HG03575 (cell line): ENCODE results near the gene IGF1.

Experiments
- ATAC-seq: cut with Tn5 transposase; IDR thresholded peaks from one replicate; pipeline ENCODE4 v1.9.1; 2021; ENCODE audit not compliant: unreplicated experiment, insufficient number of reproducible peaks, low FRiP score; ENCODE audit errors: extremely low read depth

Gene IGF1

DNA sequence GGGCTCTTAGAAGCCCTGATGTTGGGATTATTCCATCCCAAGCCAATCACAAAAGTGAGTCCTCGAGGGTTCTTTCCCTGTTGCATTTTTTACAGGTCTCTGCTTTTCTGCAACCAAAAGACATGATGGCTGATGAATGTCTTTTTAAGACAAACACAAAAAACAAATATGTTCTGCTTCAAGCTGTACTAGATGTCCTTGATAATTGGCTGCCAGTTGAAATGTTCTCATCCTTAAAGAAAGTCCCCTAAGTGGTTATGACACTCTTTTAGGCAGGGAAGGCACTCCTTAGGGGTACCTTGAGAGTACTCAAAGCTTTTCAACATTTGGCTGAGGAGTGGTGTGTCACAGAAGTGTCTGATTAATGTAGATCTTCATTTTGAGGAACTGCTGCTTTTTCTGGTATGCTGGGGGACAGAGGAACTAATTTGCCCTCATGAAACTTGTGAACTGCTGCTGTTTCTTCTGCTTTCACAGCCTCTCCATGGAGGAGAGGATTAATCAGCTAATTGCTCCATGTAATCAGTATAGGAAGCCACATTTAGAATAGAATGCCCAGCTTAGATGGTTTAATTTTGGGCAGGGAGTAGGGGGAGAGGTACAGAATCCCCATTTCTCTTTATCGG is 22.8 kb upstream of the IGF1 start:
- ATAC-seq: no peak

- no peak for ATAC-seq
Measured at GRCh38 chr12:102501773-102502172, 21.4 kb upstream of the IGF1 start.

DNA sequence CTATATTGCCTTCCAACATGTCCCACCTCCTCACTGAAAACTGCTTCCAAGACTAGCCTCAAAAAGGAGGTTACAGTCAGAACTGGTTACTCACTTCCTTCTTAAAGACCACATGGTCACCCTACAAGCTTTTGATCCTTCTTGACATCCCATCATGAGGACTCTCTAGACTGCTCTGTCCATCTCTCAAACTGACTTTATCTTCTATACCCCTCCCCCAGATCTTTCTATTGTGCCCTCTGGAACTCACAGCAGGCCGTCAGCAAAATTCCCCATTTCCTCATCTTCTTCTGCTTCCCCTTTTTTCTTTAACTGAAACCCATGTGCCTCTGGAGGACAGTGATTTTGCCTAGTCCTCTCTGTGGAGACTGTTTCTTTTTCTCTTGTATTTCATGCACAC is 18.1 kb upstream of the IGF1 start:
- ATAC-seq: no peak

DNA sequence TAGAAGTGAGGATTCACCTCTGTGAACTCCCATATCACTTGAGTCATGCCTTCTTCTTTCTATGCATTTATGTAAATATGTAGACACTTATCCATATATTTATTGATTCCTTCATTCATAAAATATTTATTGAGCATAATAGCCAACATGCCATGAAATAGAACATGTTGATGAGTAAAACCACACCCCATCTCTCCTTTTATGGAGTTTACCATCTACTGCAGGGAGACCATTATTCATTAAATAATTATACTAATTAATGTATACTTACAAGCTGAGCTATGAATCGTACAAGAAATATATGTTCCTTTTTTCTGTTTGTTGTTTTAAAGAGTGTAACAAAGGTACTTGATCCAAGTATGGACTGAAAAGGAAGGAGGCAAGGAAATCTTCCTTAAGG is 17.4 kb upstream of the IGF1 start:
- ATAC-seq: no peak

DNA sequence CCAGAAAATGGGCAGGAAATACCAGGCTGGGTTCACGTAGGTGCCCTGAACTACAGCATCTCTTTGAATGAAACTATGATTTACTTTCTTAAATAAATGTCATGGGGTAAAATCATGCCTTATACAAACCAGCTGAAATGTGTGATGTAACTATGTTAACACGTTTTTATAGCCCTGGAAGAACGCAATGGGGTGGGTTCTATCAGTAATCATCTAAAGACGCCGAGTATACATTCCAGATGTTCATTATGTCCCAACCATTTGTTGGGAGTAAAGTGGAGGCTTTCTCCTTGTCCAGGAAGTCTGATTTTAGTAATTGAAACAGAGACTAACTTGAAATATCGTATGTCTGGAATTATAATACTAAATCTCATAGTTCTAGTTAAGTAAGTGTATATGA is 16.2 kb upstream of the IGF1 start:
- no peak for ATAC-seq

DNA sequence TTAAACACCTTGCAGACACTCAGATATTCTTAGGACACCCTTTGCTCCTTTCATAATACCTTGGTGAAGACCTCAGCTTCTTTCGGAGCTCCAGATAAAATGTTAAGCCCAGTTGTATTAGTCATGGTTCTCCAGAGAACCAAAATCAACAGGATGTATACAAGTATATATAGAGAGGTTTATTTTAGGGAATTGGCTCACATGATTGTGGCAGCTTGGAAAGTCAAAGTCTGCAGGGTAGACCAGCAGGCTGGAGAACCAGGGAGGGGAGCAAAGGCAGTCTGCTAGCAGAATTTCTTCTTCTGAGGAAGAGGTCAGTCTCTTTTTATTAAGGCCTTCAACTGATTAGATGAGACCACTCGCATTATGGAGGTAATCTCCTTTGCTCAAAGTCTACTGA is 6.9 kb upstream of the IGF1 start:
- no peak for ATAC-seq

DNA sequence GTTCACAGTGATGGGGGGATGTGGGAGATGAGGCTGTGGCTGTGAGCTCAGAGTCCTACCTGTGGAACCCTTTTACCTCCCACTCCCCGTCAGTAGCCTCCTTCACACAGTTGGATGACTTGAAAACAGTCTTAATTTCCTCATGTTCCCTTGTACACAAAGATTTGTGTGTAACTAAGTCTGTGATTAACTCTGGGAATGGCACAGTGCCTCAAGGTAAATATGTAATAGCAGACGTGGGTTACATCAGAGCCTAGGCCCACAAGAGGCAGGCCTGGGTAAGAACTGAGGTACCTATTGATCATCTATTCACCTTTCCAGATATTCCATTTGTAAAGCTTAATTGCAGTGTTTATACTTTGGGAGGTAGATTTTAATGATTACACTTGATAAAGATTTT is 5.8 kb upstream of the IGF1 start:
- ATAC-seq: no peak

- ATAC-seq: no peak
Measured at GRCh38 chr12:102484428-102484958, 4.1 kb upstream of the IGF1 start.

DNA sequence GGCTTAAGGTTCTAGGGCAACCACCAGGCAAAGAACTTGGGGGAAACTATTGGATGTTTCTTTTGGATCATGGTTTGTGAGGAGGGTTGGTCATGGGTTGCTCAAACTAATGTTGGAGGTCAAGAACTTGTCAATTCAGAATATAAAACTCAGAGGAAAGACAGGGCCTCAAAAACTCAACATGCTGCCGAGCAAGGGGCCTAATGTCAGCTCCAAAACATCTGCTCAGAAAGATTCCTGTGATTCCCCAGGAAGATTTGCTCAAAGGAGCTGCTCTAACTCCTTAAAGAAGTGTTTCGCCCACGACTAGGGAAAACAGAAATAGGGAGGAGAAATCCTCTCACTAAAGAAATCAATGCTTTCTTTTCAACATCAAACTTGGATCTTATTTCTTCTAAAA is 3.7 kb upstream of the IGF1 start:
- no peak for ATAC-seq

DNA sequence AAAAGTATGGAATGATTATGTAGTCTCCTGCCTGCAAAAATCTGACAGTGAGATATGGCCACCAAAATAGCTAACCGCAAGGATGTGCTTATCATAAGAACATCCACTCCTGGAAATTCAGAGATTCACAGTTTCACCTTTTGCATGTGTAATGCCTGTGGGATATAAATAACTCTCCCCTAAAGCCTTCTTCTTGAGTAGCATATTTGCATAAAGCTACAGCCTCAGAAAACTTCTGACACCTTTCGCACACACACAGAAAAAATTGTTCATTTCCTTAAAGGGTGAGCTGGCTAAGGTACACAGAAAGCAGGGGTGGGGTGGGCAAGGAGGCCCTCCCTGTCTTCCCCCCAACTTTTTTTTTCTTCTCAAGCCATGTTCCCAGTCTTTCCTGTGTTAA is 3.1 kb upstream of the IGF1 start:
- peak; percentile 38 for ATAC-seq

GRCh38 chr12:102481705-102482425 is 1.5 kb upstream of the IGF1 start:
- ATAC-seq: no peak

DNA sequence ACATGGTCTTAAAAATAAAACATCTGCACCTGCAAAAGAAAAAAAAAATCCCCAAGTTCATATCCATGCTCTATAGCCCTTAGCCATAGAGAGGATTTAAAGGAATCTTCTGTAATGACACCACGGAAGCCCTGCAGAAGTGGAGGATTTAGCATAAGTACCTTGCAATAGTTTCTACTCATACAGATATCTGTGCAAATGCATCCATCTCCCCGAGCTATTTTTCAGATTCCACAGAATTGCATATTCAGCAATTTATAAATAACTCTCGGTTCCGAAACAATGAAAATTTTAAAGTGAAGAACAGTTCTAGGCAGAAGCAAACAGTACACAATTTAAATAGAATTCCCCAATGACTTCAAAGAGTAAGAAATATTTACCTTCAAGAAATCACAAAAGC is 424 bp downstream of the IGF1 start:
- ATAC-seq: no peak

- peak; percentile 14 for ATAC-seq
Measured at GRCh38 chr12:102479099-102479885, 1.1 kb downstream of the IGF1 start.

DNA sequence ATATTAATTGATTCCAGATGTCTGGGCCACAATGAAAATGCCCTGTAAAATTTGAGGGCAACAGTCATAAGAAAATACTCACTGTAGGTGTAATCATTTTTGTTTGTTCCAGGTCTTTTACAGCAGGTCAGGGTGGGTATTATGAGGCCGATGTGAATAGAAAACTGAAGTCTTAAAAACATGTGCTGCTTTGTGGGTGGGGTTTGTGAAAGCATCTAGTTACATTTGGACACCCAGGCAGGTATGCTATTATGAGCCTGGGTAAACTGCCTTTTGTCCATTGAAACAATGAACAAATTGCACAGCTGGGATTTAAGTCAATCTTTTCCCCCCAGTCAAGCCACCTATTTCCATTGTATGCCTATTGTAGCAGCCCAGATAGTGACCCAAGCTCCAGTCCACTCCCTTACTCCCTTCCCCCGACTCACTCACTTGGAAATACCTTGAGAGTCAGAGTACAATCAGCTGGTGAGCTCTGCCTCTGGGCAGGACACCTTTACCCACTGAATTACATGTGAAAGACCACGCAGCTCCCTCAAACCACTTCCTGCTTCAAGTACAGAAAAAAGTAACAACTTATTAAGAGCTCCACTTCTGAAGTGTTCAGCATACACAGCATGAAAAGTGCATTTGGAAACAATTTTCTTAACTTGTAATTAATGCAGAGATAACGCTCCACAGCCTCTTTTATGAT is 1.8 kb downstream of the IGF1 start:
- peak; percentile 28 for ATAC-seq

DNA sequence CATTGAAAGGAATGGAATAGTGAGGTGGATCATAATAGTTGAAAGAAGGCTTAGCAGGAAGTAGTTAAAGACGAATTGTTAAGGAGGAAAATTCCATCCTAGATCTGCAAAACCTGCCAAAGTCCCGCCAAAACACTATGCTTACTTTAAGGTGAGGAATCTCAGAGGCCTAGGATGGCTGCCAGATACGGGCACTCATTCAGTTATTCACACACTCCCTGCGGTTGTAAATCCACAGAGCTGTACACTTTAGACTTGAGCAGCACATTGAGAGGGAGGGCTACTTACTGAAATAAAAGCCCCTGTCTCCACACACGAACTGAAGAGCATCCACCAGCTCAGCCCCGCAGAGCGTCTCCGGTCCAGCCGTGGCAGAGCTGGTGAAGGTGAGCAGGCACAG is 5.0 kb downstream of the IGF1 start:
- ATAC-seq: no peak

DNA sequence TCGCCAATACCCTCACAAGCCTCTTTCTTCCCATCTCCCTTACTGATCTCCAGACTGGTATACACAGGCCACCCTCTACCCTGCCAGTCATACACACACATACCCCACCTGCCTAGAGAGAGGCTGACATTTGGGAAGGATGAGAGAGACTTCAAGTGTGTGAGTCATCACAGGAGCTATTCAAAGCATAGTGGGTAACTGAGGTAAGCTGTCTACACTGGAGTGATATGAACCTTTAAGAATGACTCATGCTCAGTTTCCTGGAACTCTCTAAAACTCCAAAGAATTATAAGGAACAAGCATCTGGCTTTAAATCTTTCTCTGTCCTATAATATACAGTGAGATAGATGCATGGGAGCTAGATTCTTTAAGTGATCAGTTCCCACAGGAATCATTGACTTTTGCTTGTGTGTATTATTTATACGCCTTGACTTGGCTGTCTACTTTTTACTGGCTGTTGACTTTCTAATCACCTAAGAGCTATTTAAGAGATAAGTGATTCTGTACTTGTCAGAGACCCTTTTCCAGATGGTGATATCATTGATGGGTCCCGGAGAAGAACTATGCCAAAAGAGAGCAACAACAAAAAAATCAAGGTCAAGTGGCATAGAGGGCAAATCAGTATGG is 5.8 kb downstream of the IGF1 start:
- ATAC-seq: no peak

GRCh38 chr12:102472496-102472895 is 7.9 kb downstream of the IGF1 start:
- no peak for ATAC-seq

DNA sequence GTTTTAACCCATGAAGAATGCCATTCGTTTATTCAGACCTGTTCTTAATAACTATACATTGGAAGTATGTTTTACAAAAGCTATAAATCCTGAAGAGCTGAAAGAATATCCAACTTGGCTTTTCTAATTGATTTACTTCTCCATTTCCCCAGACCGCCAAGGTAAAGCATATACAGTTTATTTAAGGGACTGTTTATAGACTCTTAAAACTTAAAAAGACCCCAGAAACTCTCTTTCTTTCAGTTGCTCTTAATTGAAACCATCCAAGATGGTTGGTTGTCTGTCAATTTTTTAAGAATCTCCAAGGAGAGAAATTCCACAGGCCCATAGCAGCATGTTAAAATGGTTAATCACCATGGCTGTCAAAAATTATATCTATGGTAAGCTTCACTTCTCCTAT is 8.8 kb downstream of the IGF1 start:
- no peak for ATAC-seq

DNA sequence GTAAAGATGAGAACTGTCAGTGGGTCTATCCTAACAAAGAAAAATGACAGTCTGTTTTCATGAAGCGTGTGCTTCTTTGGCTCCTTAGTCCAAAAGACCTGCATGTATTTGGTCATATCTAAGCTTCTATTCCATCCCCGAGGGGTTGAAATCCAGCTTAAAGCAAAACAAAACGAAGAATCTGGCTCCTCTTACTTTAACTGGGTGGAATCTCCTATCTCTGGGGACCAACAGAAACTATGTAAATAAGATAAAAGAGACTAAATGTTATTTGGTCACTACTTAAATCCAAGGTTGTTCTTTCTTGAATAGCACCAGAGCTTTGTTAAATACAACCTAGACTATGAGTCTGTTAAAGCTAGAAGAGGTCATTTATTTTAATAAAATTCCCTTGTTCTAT is 9.4 kb downstream of the IGF1 start:
- no peak for ATAC-seq
